K562 (cell line): ENCODE measurements around the gene VSIG10L. TPM values are rescaled to one million over a fixed set of nuclear protein-coding genes. Genes with fewer than 3 reads are reported as not detected.

Experiments
- CBX5 ChIP-seq: IDR thresholded peaks from 2 replicates; pipeline ENCODE4 v1.6.1; 2014; ENCODE audit warnings: low read depth, borderline replicate concordance
- CCAR2 ChIP-seq: fragments of 200-400 bp; formaldehyde crosslinking; IDR thresholded peaks from 2 replicates; pipeline ENCODE4 v1.6.1; 2017; ENCODE audit warnings: mild to moderate bottlenecking, low read depth, low read length
- CCNT2 ChIP-seq: IDR thresholded peaks from 2 replicates; pipeline ENCODE4 v1.6.1; 2011; ENCODE audit warnings: borderline replicate concordance, low read depth, mild to moderate bottlenecking, moderate library complexity, mixed read lengths, low read length; ENCODE audit not compliant: insufficient read length; ENCODE audit errors: extremely low read depth
- CSDE1 ChIP-seq, 2 experiments: fragments of 450-650 bp; IDR thresholded peaks; 2 replicates each; pipeline ENCODE4 v1.6.1; 2016; ENCODE audit warnings: mild to moderate bottlenecking in 1 of 2
- CTBP1 ChIP-seq: fragments of 450-650 bp; IDR thresholded peaks from 2 replicates; pipeline ENCODE4 v1.6.1; 2016; ENCODE audit warnings: borderline replicate concordance
- HBP1 ChIP-seq: fragments of 450-650 bp; formaldehyde crosslinking; IDR thresholded peaks from 2 replicates; pipeline ENCODE4 v1.4.0; 2022; ENCODE audit warnings: missing genetic modification characterization
- HDAC3 ChIP-seq: fragments of 450-650 bp; IDR thresholded peaks from 2 replicates; pipeline ENCODE4 v1.6.1; 2018; ENCODE audit warnings: borderline replicate concordance, mild to moderate bottlenecking, moderate library complexity; ENCODE audit not compliant: partially characterized antibody
- HNRNPUL1 ChIP-seq: fragments of 200-400 bp; formaldehyde crosslinking; IDR thresholded peaks from 2 replicates; pipeline ENCODE4 v1.6.1; 2017; ENCODE audit warnings: low read length
- PCBP2 ChIP-seq: fragments of 200-400 bp; formaldehyde crosslinking; IDR thresholded peaks from 2 replicates; pipeline ENCODE4 v1.6.1; 2018; ENCODE audit warnings: low read length, low read depth, mild to moderate bottlenecking, moderate library complexity; ENCODE audit not compliant: poor library complexity, severe bottlenecking
- RBFOX2 ChIP-seq: fragments of 200-400 bp; formaldehyde crosslinking; IDR thresholded peaks from 2 replicates; pipeline ENCODE4 v1.6.1; 2017; ENCODE audit warnings: low read depth, mild to moderate bottlenecking, low read length, moderate library complexity
- RBM15 ChIP-seq: fragments of 200-400 bp; formaldehyde crosslinking; IDR thresholded peaks from 2 replicates; pipeline ENCODE4 v1.6.1; 2018; ENCODE audit warnings: mild to moderate bottlenecking, low read length, moderate library complexity; ENCODE audit not compliant: insufficient read depth
- SRSF9 ChIP-seq: fragments of 200-400 bp; formaldehyde crosslinking; IDR thresholded peaks from 2 replicates; pipeline ENCODE4 v1.6.1; 2017; ENCODE audit warnings: low read depth, low read length, borderline replicate concordance
- TAF15 ChIP-seq: fragments of 200-400 bp; formaldehyde crosslinking; IDR thresholded peaks from 2 replicates; pipeline ENCODE4 v1.6.1; 2017; ENCODE audit warnings: mild to moderate bottlenecking, low read depth, low read length, moderate library complexity
- TOE1 ChIP-seq, 2 experiments: fragments of 450-650 bp in 1 of 2; sonication (generic) in 1 of 2; formaldehyde crosslinking in 1 of 2; IDR thresholded peaks; 2 replicates each; pipeline versions ENCODE4 v1.7.1 to v1.8.0; 2016 to 2022; ENCODE audit warnings: borderline replicate concordance in 2 of 2, mild to moderate bottlenecking in 2 of 2, antibody characterized with exemption in 1 of 2, inconsistent platforms in 1 of 2, low read depth in 1 of 2, missing genetic modification reagents in 1 of 2, moderate library complexity in 1 of 2
- ZFX ChIP-seq: sonication (generic); formaldehyde crosslinking; IDR thresholded peaks from 2 replicates; pipeline ENCODE4 v1.8.0; 2022; ENCODE audit warnings: mild to moderate bottlenecking, missing genetic modification reagents, moderate library complexity
- ZNF165 ChIP-seq: fragments of 250-450 bp; sonication (Bioruptor Pico); IDR thresholded peaks from 2 replicates; pipeline ENCODE4 v1.4.0; 2020; ENCODE audit warnings: borderline replicate concordance
- ZNF639 ChIP-seq, 2 experiments: fragments of 200-800 bp in 1 of 2; sonication (Bioruptor generic) in 1 of 2; sonication (generic) in 1 of 2; formaldehyde crosslinking in 1 of 2; IDR thresholded peaks in 1 of 2; conservative IDR thresholded peaks in 1 of 2; 2 replicates each; pipeline versions ENCODE4 v1.5.0 to v1.6.1; 2016 to 2020; ENCODE audit warnings: missing compliant biosample characterization in 1 of 2, missing genetic modification characterization in 1 of 2, missing genetic modification reagents in 1 of 2
- polyA plus RNA-seq, 8 experiments: library from polyadenylated mRNA; depleted of rRNA in 4 of 8; stranded (reverse) in 5 of 8; unstranded in 3 of 8; fragments of >200 nt; fragmentation: Nextera tagmentation in 2 of 8; fragmentation: Illumina TruSeq in 1 of 8; extraction: Ambion mirVana in 2 of 8; extraction: Trizol in 1 of 8; gene quantifications; 2 replicates each; pipeline versions ENCODE4 v1.2.1 to v1.2.3, GENCODE V29; 2011 to 2014; ENCODE audit warnings: inconsistent platforms in 1 of 8, missing spikeins in 1 of 8
- total RNA-seq, 7 experiments: library from RNA; depleted of rRNA in 6 of 7; stranded (reverse); fragments of >200 nt in 6 of 7; fragmentation: Illumina TruSeq in 2 of 7; extraction: Trizol in 2 of 7; gene quantifications; 2 replicates each; pipeline versions ENCODE4 v1.2.1 to v1.2.3, GENCODE V29; 2011 to 2021; ENCODE audit warnings: low replicate concordance in 1 of 7
- TF ChIP-seq, protein P1 (sequence below): fragments of 450-650 bp; IDR thresholded peaks from 2 replicates; pipeline ENCODE4 v1.6.1; 2017; ENCODE audit warnings: antibody characterized with exemption
- TF ChIP-seq, protein P2 (sequence below), 3 experiments: fragments of 200-800 bp in 1 of 3; sonication (Bioruptor generic) in 1 of 3; sonication (generic) in 1 of 3; formaldehyde crosslinking in 1 of 3; IDR thresholded peaks; 2 replicates each; pipeline versions ENCODE4 v1.6.1 to v1.8.0; 2016 to 2022; ENCODE audit warnings: mild to moderate bottlenecking in 2 of 3, missing compliant biosample characterization in 2 of 3, missing genetic modification characterization in 2 of 3, missing genetic modification reagents in 1 of 3

Gene VSIG10L
- total and polyA plus RNA-seq, 9 of the 15 experiments (the other 6 are each of a cell fraction or from before 2014, with no cell fraction given): 1.1 to 7.6 (median 2.2) TPM

- TF ChIP-seq PCBP2 (no peak), RBFOX2 (peak; percentile 80), ZNF165 (no peak), CTBP1 (0 out of 2 replicates have a peak, but pooled peaks have one; percentile 21), CCNT2 (peak; percentile 24), HNRNPUL1 (no peak), RBM15 (no peak), TOE1 (IDR thresholded peaks at IDR 0.05; ENCODE audit: borderline replicate concordance) (peak; percentile 30; the same call in 1 of the 2 replicates), TOE1 (CRISPR knock-in tag; IDR thresholded peaks at IDR 0.05; ENCODE audit: borderline replicate concordance, low read depth) (no peak), CCAR2 (no peak), ZFX (CRISPR knock-in tag) (peak; percentile 32; the same call in 1 of the 2 replicates), CBX5 (no peak), HDAC3 (no peak), HBP1 (CRISPR knock-in tag) (peak; percentile 63; the same call in 1 of the 2 replicates), TAF15 (no peak), SRSF9 (no peak), CSDE1 (IDR thresholded peaks at IDR 0.05) (no peak; a peak in 1 of 4 replicates), ZNF639 (CRISPR knock-in tag; conservative IDR thresholded peaks at IDR 0.05 in 1 of 2, IDR thresholded peaks at IDR 0.05 in 1 of 2) (peak in 1 of 2 experiments; percentile 41; a peak in 2 of 4 replicates)
- TF ChIP-seq, protein P1, sequence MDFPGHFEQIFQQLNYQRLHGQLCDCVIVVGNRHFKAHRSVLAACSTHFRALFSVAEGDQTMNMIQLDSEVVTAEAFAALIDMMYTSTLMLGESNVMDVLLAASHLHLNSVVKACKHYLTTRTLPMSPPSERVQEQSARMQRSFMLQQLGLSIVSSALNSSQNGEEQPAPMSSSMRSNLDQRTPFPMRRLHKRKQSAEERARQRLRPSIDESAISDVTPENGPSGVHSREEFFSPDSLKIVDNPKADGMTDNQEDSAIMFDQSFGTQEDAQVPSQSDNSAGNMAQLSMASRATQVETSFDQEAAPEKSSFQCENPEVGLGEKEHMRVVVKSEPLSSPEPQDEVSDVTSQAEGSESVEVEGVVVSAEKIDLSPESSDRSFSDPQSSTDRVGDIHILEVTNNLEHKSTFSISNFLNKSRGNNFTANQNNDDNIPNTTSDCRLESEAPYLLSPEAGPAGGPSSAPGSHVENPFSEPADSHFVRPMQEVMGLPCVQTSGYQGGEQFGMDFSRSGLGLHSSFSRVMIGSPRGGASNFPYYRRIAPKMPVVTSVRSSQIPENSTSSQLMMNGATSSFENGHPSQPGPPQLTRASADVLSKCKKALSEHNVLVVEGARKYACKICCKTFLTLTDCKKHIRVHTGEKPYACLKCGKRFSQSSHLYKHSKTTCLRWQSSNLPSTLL: peak; percentile 78
- TF ChIP-seq, protein P2, sequence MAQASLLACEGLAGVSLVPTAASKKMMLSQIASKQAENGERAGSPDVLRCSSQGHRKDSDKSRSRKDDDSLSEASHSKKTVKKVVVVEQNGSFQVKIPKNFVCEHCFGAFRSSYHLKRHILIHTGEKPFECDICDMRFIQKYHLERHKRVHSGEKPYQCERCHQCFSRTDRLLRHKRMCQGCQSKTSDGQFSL (CRISPR knock-in tag; IDR thresholded peaks at IDR 0.05): no peak
- TF ChIP-seq, protein P2 (tag; IDR thresholded peaks at IDR 0.05): no peak
Observed at GRCh38 chr19:51366389-51367254, 24.7 kb upstream of the VSIG10L start (continued).
